Nephron progenitor cell (in vitro differentiated cells): ENCODE data around the gene FGF8.

Source experiments
- DNase-seq: peaks from one replicate; pipeline ENCODE4 v3.0.0; 2021
- H3K27ac Mint-ChIP-seq: 2 replicates; pipeline ENCODE4 v1.8.0; 2021; ENCODE audit warnings: mild to moderate bottlenecking, moderate library complexity, mixed read lengths
- H3K27me3 Mint-ChIP-seq: 2 replicates; pipeline ENCODE4 v1.8.0; 2021; ENCODE audit warnings: mild to moderate bottlenecking, low read depth, mixed read lengths; ENCODE audit not compliant: poor library complexity
- H3K36me3 Mint-ChIP-seq: 2 replicates; pipeline ENCODE4 v1.8.0; 2021; ENCODE audit warnings: low read depth, mixed read lengths
- H3K4me1 Mint-ChIP-seq: 2 replicates; pipeline ENCODE4 v1.8.0; 2021; ENCODE audit warnings: mixed read lengths
- H3K4me3 Mint-ChIP-seq: 2 replicates; pipeline ENCODE4 v1.8.0; 2021; ENCODE audit warnings: mild to moderate bottlenecking, moderate library complexity, mixed read lengths
- H3K9me3 Mint-ChIP-seq: 2 replicates; pipeline ENCODE4 v1.8.0; 2021; ENCODE audit warnings: mild to moderate bottlenecking, moderate library complexity, mixed read lengths
- TF ChIP-seq, protein P1 (sequence below): fragments of 200-600 bp; sonication (generic); IDR thresholded peaks from 2 replicates; pipeline ENCODE4 v1.5.0; 2021; ENCODE audit warnings: antibody characterized with exemption

The FGF8 gene

DNA sequence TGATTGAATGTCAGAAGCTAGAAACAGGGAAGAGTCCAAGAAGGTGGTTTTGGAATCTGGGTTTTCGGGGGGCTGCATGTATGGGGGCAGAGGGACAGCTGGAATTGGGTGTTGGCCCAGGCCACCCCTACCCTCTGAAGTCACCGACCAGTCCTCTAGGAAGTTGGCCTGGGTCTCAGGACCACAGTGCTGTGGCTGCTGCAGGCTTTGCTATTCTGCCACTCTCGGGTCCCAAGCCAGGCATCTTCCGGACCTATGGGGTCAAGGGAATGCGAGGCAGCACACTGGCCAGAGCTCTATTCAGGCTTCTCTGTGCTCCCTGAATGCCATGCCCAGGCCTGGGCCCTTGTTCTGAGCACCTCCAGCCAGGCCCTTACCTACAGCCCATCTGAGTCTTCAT is 13.2 kb downstream of the FGF8 start:
- DNase-seq, result no peak
- Mint-ChIP-seq H3K36me3 (no peaks in the 10 kb centered on the region), H3K27me3 (peaks cover 7% of the 10 kb centered on the region), H3K4me1 (peaks cover 87% of the 10 kb centered on the region), H3K27ac (no peak overlapping the region), H3K4me3 (no peak overlapping the region), H3K9me3 (no peaks in the 10 kb centered on the region)
- TF ChIP-seq, protein P1, sequence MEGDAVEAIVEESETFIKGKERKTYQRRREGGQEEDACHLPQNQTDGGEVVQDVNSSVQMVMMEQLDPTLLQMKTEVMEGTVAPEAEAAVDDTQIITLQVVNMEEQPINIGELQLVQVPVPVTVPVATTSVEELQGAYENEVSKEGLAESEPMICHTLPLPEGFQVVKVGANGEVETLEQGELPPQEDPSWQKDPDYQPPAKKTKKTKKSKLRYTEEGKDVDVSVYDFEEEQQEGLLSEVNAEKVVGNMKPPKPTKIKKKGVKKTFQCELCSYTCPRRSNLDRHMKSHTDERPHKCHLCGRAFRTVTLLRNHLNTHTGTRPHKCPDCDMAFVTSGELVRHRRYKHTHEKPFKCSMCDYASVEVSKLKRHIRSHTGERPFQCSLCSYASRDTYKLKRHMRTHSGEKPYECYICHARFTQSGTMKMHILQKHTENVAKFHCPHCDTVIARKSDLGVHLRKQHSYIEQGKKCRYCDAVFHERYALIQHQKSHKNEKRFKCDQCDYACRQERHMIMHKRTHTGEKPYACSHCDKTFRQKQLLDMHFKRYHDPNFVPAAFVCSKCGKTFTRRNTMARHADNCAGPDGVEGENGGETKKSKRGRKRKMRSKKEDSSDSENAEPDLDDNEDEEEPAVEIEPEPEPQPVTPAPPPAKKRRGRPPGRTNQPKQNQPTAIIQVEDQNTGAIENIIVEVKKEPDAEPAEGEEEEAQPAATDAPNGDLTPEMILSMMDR, result no peak

- H3K4me3 Mint-ChIP-seq, result no peak overlapping the region
- H3K36me3 Mint-ChIP-seq, result no peaks in the 10 kb centered on the region
- DNase-seq, result no peak
- no peak overlapping the region for H3K27ac Mint-ChIP-seq
- peaks cover 74% of the 10 kb centered on the region for H3K4me1 Mint-ChIP-seq
- TF ChIP-seq, protein P1, result no peak
- no peaks in the 10 kb centered on the region for H3K9me3 Mint-ChIP-seq
- peaks cover 7% of the 10 kb centered on the region for H3K27me3 Mint-ChIP-seq
These were observed 14.7 kb downstream of the FGF8 start for GRCh38 chr10:101761226-101761625.

- Mint-ChIP-seq H3K27ac (peak overlapping the region; percentile 41), H3K4me3 (no peak overlapping the region), H3K4me1 (peaks cover 67% of the 10 kb centered on the region), H3K9me3 (no peaks in the 10 kb centered on the region), H3K27me3 (peaks cover 3% of the 10 kb centered on the region), H3K36me3 (no peaks in the 10 kb centered on the region)
- TF ChIP-seq, protein P1, result no peak
- DNase-seq, result no peak
These were observed 15.4 kb downstream of the FGF8 start for GRCh38 chr10:101760510-101760909.

DNA sequence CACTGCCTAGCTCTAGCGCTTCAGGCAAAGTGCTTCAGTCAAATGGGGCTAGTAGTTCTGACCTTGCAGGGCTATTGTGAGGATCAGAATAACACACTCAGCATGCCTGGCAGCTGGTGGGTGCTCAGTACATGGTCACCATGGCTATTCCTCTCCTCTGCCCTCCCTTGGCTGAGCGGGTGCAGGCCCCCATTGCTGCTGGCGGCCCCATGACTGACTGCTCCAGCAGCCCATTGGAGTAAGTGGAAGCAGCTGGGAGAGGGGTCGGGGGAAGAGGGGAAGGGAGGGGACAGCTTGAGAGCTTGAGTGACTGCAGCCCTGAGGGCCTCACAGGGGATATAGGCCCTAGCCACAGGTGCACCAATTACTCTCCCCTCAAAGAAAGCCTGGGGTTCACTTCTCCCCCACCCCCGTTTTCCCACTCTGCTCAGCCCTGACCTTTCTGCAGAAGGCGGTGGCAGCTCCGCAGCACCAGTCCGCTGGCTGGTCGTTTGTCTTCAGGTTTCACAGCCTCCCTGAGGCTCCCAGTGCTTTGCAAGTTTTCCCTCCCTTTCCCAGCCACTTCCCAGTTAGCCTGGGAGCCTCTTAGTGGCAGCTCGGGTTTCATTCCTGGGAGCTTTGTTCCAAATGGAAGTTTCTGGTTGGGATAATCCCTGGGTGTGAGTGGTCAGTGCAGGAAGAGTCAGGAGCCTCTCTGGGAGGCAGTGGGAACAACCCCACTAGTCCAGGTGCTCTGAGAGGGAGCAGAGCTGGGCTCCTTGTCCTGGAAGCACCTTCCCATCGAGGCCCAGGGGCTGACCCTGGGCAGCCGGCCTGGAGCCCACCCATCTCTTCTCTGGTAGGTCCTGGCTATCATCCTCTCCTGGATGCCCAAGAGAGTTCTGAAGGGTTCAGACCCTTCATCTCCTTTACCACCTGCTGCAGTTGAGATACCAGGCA is 16.3 kb downstream of the FGF8 start:
- no peak overlapping the region for H3K27ac Mint-ChIP-seq
- DNase-seq, result no peak
- TF ChIP-seq, protein P1, result no peak
- H3K4me1 Mint-ChIP-seq, result peaks cover 65% of the 10 kb centered on the region
- H3K4me3 Mint-ChIP-seq, result peak overlapping the region; percentile 40
- no peaks in the 10 kb centered on the region for H3K9me3 Mint-ChIP-seq
- no peaks in the 10 kb centered on the region for H3K36me3 Mint-ChIP-seq
- H3K27me3 Mint-ChIP-seq, result peaks cover 3% of the 10 kb centered on the region

DNA sequence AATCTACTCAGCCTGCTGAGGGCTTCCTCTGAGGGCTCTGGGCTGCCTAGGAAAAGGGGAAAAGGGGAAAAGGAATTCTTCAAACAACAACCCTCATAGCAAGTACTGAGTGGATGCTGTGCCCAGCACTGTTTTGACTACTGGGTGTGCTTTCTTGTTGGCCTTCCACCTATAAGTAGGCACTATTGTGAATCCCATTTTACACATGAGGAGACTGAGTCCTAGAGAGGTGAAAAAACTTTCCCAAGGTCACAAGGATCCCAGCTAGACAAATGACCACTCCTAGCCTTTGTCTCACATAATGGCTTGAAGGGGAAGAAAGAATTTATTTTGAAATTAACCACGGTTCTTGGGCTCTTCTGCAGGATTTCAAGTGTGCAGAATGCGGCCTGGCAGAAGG is 17.1 kb downstream of the FGF8 start:
- Mint-ChIP-seq H3K4me3 (no peak overlapping the region), H3K27ac (no peak overlapping the region), H3K36me3 (no peaks in the 10 kb centered on the region), H3K4me1 (peaks cover 63% of the 10 kb centered on the region), H3K9me3 (no peaks in the 10 kb centered on the region), H3K27me3 (peaks cover 3% of the 10 kb centered on the region)
- DNase-seq, result no peak
- TF ChIP-seq, protein P1, result no peak

DNA sequence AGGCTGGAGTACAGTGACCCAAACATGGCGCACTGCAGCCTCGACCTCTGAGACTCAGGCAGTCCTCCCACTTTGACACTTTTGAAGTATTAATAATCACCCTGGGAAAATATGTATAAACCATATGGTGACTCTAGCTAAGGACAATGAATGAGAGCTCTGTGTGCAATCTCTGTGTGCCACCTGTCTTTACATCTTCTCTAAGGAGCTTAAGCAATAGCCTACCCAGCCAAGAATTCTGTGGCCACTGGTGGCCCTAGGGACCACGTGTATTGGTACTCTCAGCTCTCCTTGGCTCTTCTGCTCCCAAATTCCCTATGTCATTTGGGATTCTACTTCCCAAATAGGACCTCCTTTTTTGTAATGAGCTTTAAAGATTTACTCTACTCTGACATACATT is 23.7 kb downstream of the FGF8 start:
- DNase-seq, result no peak
- TF ChIP-seq, protein P1, result no peak
- H3K27ac Mint-ChIP-seq, result no peak overlapping the region
- no peaks in the 10 kb centered on the region for H3K27me3 Mint-ChIP-seq
- H3K36me3 Mint-ChIP-seq, result no peaks in the 10 kb centered on the region
- H3K4me3 Mint-ChIP-seq, result no peak overlapping the region
- H3K4me1 Mint-ChIP-seq, result peaks cover 23% of the 10 kb centered on the region
- H3K9me3 Mint-ChIP-seq, result no peaks in the 10 kb centered on the region
